ENCODE results near the gene FZD1. TPM values are rescaled to one million over a fixed set of nuclear protein-coding genes. Genes with fewer than 3 reads are reported as not detected.
A peak's percentile ranks its signal among the peaks of the same experiment; 100 is the strongest.

The FZD1 gene
- total RNA-seq, 1 experiment from 2014 or later, result 0.61 TPM

DNA sequence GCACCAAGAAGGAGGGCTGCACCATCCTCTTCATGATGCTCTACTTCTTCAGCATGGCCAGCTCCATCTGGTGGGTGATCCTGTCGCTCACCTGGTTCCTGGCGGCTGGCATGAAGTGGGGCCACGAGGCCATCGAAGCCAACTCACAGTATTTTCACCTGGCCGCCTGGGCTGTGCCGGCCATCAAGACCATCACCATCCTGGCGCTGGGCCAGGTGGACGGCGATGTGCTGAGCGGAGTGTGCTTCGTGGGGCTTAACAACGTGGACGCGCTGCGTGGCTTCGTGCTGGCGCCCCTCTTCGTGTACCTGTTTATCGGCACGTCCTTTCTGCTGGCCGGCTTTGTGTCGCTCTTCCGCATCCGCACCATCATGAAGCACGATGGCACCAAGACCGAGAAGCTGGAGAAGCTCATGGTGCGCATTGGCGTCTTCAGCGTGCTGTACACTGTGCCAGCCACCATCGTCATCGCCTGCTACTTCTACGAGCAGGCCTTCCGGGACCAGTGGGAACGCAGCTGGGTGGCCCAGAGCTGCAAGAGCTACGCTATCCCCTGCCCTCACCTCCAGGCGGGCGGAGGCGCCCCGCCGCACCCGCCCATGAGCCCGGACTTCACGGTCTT, 1.9 kb downstream of the FZD1 start:
- H3K4me1 Mint-ChIP-seq, result peaks cover 27 to 37% of the 10 kb centered on the region in 2 experiments
- H3K79me1 ChIP-seq (ENCODE audit: insufficient read depth, low read depth, low read length, poor library complexity, severe bottlenecking), result no peaks in the 10 kb centered on the region
- H3K4ac ChIP-seq (ENCODE audit: low read depth, low read length), result no peak overlapping the region
- H3T11ph ChIP-seq (ENCODE audit: low read length), result no peak overlapping the region
- H2AK5ac ChIP-seq (ENCODE audit: insufficient read length, low read length), result no peak overlapping the region
- no peak overlapping the region for H3K56ac ChIP-seq (ENCODE audit: insufficient read length, low read depth, low read length)
- no peak overlapping the region for H4K8ac ChIP-seq (replicated peaks; ENCODE audit: insufficient read length, low read depth, low read length)
- H3K14ac ChIP-seq (ENCODE audit: insufficient read depth, low read length), result no peak overlapping the region
- no peak overlapping the region for H3K27ac ChIP-seq (ENCODE audit: insufficient read length, low read depth, low read length)
- no peaks in the 10 kb centered on the region for H3K79me2 ChIP-seq (ENCODE audit: insufficient read depth, low read length)
- TF ChIP-seq, protein P1, sequence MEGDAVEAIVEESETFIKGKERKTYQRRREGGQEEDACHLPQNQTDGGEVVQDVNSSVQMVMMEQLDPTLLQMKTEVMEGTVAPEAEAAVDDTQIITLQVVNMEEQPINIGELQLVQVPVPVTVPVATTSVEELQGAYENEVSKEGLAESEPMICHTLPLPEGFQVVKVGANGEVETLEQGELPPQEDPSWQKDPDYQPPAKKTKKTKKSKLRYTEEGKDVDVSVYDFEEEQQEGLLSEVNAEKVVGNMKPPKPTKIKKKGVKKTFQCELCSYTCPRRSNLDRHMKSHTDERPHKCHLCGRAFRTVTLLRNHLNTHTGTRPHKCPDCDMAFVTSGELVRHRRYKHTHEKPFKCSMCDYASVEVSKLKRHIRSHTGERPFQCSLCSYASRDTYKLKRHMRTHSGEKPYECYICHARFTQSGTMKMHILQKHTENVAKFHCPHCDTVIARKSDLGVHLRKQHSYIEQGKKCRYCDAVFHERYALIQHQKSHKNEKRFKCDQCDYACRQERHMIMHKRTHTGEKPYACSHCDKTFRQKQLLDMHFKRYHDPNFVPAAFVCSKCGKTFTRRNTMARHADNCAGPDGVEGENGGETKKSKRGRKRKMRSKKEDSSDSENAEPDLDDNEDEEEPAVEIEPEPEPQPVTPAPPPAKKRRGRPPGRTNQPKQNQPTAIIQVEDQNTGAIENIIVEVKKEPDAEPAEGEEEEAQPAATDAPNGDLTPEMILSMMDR (conservative IDR thresholded peaks at IDR 0.05), result no peak
- H4K5ac ChIP-seq (ENCODE audit: insufficient read length, low read depth, low read length), result no peak overlapping the region
- H3K9me3 Mint-ChIP-seq, result no peaks in the 10 kb centered on the region
- H2BK5ac ChIP-seq (ENCODE audit: insufficient read length, low read length), result no peak overlapping the region
- DNase-seq, result peak; percentile 43
- H3K27me3 ChIP-seq (ENCODE audit: insufficient read depth, low read length), result peaks cover 56% of the 10 kb centered on the region
- no peak overlapping the region for H2BK15ac ChIP-seq (ENCODE audit: low read depth, low read length)
- peak overlapping the region; percentile 72 to 88 for H3K4me3 Mint-ChIP-seq
- no peaks in the 10 kb centered on the region for H3K36me3 Mint-ChIP-seq (ENCODE audit: insufficient read depth in 1 of 3, low read depth in 3 of 3)
- H3K4me2 ChIP-seq (ENCODE audit: insufficient read depth, insufficient read length, low read length), result peak overlapping the region; percentile 74
- H2BK120ac ChIP-seq (ENCODE audit: low read depth, low read length, poor library complexity, severe bottlenecking), result no peak overlapping the region
- no CpG with 5 or more reads among the region's 43 CpGs for WGBS (ENCODE audit: extremely low coverage, insufficient read length, low lambda C conversion rate)
- no peak overlapping the region for H2BK12ac ChIP-seq (ENCODE audit: insufficient read length, low read depth, low read length)
- no peak overlapping the region for H3K23ac ChIP-seq (ENCODE audit: insufficient read length, low read depth, low read length)
- no peak overlapping the region for H3K9ac ChIP-seq (ENCODE audit: extremely low read depth, insufficient read length, low read length)
- no peak overlapping the region for H2BK20ac ChIP-seq (ENCODE audit: low read depth, low read length, poor library complexity, severe bottlenecking)
- H3K4me1 ChIP-seq (ENCODE audit: insufficient read depth, low read length), result no peaks in the 10 kb centered on the region
- H3K27me3 Mint-ChIP-seq (ENCODE audit: low read depth), result peaks cover 88% of the 10 kb centered on the region
- peaks cover 2% of the 10 kb centered on the region for H4K20me1 ChIP-seq (ENCODE audit: control insufficient read depth, insufficient read depth, insufficient read length)
- H3K18ac ChIP-seq (ENCODE audit: insufficient read length, low read depth, low read length), result no peak overlapping the region
- no peak overlapping the region for H2AFZ ChIP-seq (ENCODE audit: low read length)
- H3K23me2 ChIP-seq (ENCODE audit: insufficient read length, low read depth, low read length, poor library complexity, severe bottlenecking), result peaks cover 26% of the 10 kb centered on the region
- H4K91ac ChIP-seq (ENCODE audit: insufficient read length, low read depth, low read length), result no peak overlapping the region
- H3K9me3 ChIP-seq (ENCODE audit: control insufficient read depth, low read depth, low read length), result no peaks in the 10 kb centered on the region
- H3K27ac Mint-ChIP-seq, result no peak overlapping the region
